ENCODE measurements around the gene MTHFD2L. TPM values are rescaled to one million over a fixed set of nuclear protein-coding genes. Genes with fewer than 3 reads are reported as not detected.

The MTHFD2L gene
- total RNA-seq, 2 experiments from 2014 or later = 8.2 to 8.3 TPM

- H3K27me3 Mint-ChIP-seq = no peaks in the 10 kb centered on the region
- no peaks in the 10 kb centered on the region for H3K36me3 Mint-ChIP-seq
- no peaks in the 10 kb centered on the region for H3K9me3 Mint-ChIP-seq
- H3K27ac Mint-ChIP-seq = no peak overlapping the region
- no peak for DNase-seq
- peaks cover 7% of the 10 kb centered on the region for H3K4me1 Mint-ChIP-seq
- no peak overlapping the region for H3K4me3 Mint-ChIP-seq
These were observed 151.3 kb downstream of the MTHFD2L start for GRCh38 chr4:74309223-74309622.

GRCh38 chr4:74311696-74312313 is 153.9 kb downstream of the MTHFD2L start:
- no peak overlapping the region for H3K4me3 Mint-ChIP-seq

GRCh38 chr4:74314329-74314728 is 156.4 kb downstream of the MTHFD2L start:
- DNase-seq = no peak
- H3K9me3 Mint-ChIP-seq = no peaks in the 10 kb centered on the region
- no peak overlapping the region for H3K27ac Mint-ChIP-seq
- no peaks in the 10 kb centered on the region for H3K27me3 Mint-ChIP-seq
- no peaks in the 10 kb centered on the region for H3K4me1 Mint-ChIP-seq
- H3K36me3 Mint-ChIP-seq = no peaks in the 10 kb centered on the region
- H3K4me3 Mint-ChIP-seq = no peak overlapping the region

More at GRCh38 chr4:74311696-74312313, 153.9 kb downstream of the MTHFD2L start:
- H3K4me1 Mint-ChIP-seq = peaks cover 7% of the 10 kb centered on the region
- no peaks in the 10 kb centered on the region for H3K36me3 Mint-ChIP-seq
- H3K9me3 Mint-ChIP-seq = no peaks in the 10 kb centered on the region
- no peak for DNase-seq
- no peak overlapping the region for H3K27ac Mint-ChIP-seq
- no peaks in the 10 kb centered on the region for H3K27me3 Mint-ChIP-seq

- H3K4me1 Mint-ChIP-seq = no peaks in the 10 kb centered on the region
- DNase-seq = no peak
- H3K27me3 Mint-ChIP-seq = no peaks in the 10 kb centered on the region
- no peak overlapping the region for H3K27ac Mint-ChIP-seq
- no peaks in the 10 kb centered on the region for H3K36me3 Mint-ChIP-seq
- H3K4me3 Mint-ChIP-seq = no peak overlapping the region
- no peaks in the 10 kb centered on the region for H3K9me3 Mint-ChIP-seq
These were observed 157.0 kb downstream of the MTHFD2L start for GRCh38 chr4:74314944-74315343.

GRCh38 chr4:74315376-74315775 is 157.5 kb downstream of the MTHFD2L start:
- Mint-ChIP-seq H3K9me3 (no peaks in the 10 kb centered on the region), H3K4me1 (no peaks in the 10 kb centered on the region), H3K4me3 (no peak overlapping the region), H3K27me3 (peaks cover under 1% of the 10 kb centered on the region), H3K36me3 (no peaks in the 10 kb centered on the region), H3K27ac (no peak overlapping the region)
- no peak for DNase-seq

GRCh38 chr4:74316397-74316796 is 158.5 kb downstream of the MTHFD2L start:
- H3K36me3 Mint-ChIP-seq = no peaks in the 10 kb centered on the region
- H3K27ac Mint-ChIP-seq = no peak overlapping the region
- DNase-seq = no peak
- H3K9me3 Mint-ChIP-seq = no peaks in the 10 kb centered on the region
- H3K4me3 Mint-ChIP-seq = no peak overlapping the region
- no peaks in the 10 kb centered on the region for H3K4me1 Mint-ChIP-seq
- peaks cover 6% of the 10 kb centered on the region for H3K27me3 Mint-ChIP-seq

- no peak for DNase-seq
- Mint-ChIP-seq H3K27ac (no peak overlapping the region), H3K36me3 (no peaks in the 10 kb centered on the region), H3K4me1 (no peaks in the 10 kb centered on the region), H3K4me3 (no peak overlapping the region), H3K9me3 (no peaks in the 10 kb centered on the region), H3K27me3 (peaks cover 12% of the 10 kb centered on the region)
These were observed 159.8 kb downstream of the MTHFD2L start for GRCh38 chr4:74317616-74318246.

- Mint-ChIP-seq H3K4me3 (no peak overlapping the region), H3K4me1 (no peaks in the 10 kb centered on the region), H3K27ac (no peak overlapping the region), H3K36me3 (no peaks in the 10 kb centered on the region), H3K9me3 (no peaks in the 10 kb centered on the region), H3K27me3 (peaks cover 12% of the 10 kb centered on the region)
- no peak for DNase-seq
These were observed 160.4 kb downstream of the MTHFD2L start for GRCh38 chr4:74318276-74318675.

- H3K27me3 Mint-ChIP-seq = peaks cover 23% of the 10 kb centered on the region
- H3K9me3 Mint-ChIP-seq = no peaks in the 10 kb centered on the region
- H3K4me1 Mint-ChIP-seq = no peaks in the 10 kb centered on the region
- no peak overlapping the region for H3K4me3 Mint-ChIP-seq
- H3K27ac Mint-ChIP-seq = no peak overlapping the region
- H3K36me3 Mint-ChIP-seq = no peaks in the 10 kb centered on the region
- no peak for DNase-seq
These were observed 161.6 kb downstream of the MTHFD2L start for GRCh38 chr4:74319470-74319869.

GRCh38 chr4:74320559-74321118 is 162.7 kb downstream of the MTHFD2L start:
- no peak overlapping the region for H3K27ac Mint-ChIP-seq
- DNase-seq = peak; percentile 17
- no peak overlapping the region for H3K4me3 Mint-ChIP-seq
- no peaks in the 10 kb centered on the region for H3K36me3 Mint-ChIP-seq
- peaks cover 24% of the 10 kb centered on the region for H3K27me3 Mint-ChIP-seq
- H3K4me1 Mint-ChIP-seq = no peaks in the 10 kb centered on the region
- H3K9me3 Mint-ChIP-seq = no peaks in the 10 kb centered on the region

- no peak overlapping the region for H3K4me3 Mint-ChIP-seq
These were observed 164.4 kb downstream of the MTHFD2L start for GRCh38 chr4:74322301-74322700.

GRCh38 chr4:74323663-74324062 is 165.7 kb downstream of the MTHFD2L start:
- Mint-ChIP-seq H3K4me3 (no peak overlapping the region), H3K27ac (no peak overlapping the region), H3K4me1 (no peaks in the 10 kb centered on the region), H3K36me3 (no peaks in the 10 kb centered on the region), H3K27me3 (peaks cover 33% of the 10 kb centered on the region), H3K9me3 (no peaks in the 10 kb centered on the region)
- DNase-seq = no peak

More at GRCh38 chr4:74322301-74322700, 164.4 kb downstream of the MTHFD2L start:
- H3K4me1 Mint-ChIP-seq = no peaks in the 10 kb centered on the region
- no peaks in the 10 kb centered on the region for H3K9me3 Mint-ChIP-seq
- no peaks in the 10 kb centered on the region for H3K36me3 Mint-ChIP-seq
- peaks cover 24% of the 10 kb centered on the region for H3K27me3 Mint-ChIP-seq
- DNase-seq = no peak
- H3K27ac Mint-ChIP-seq = no peak overlapping the region

- Mint-ChIP-seq H3K36me3 (no peaks in the 10 kb centered on the region), H3K4me1 (no peaks in the 10 kb centered on the region), H3K9me3 (no peaks in the 10 kb centered on the region), H3K27ac (no peak overlapping the region), H3K4me3 (no peak overlapping the region), H3K27me3 (peaks cover 39% of the 10 kb centered on the region)
- no peak for DNase-seq
These were observed 166.3 kb downstream of the MTHFD2L start for GRCh38 chr4:74324262-74324661.

- peaks cover 37% of the 10 kb centered on the region for H3K27me3 Mint-ChIP-seq
- H3K27ac Mint-ChIP-seq = no peak overlapping the region
- H3K4me3 Mint-ChIP-seq = no peak overlapping the region
- no peaks in the 10 kb centered on the region for H3K9me3 Mint-ChIP-seq
- H3K36me3 Mint-ChIP-seq = no peaks in the 10 kb centered on the region
- H3K4me1 Mint-ChIP-seq = no peaks in the 10 kb centered on the region
- DNase-seq = no peak
These were observed 168.0 kb downstream of the MTHFD2L start for GRCh38 chr4:74325886-74326285.

GRCh38 chr4:74327762-74328161 is 169.8 kb downstream of the MTHFD2L start:
- no peaks in the 10 kb centered on the region for H3K36me3 Mint-ChIP-seq
- H3K27me3 Mint-ChIP-seq = peaks cover 32% of the 10 kb centered on the region
- no peaks in the 10 kb centered on the region for H3K4me1 Mint-ChIP-seq
- no peak overlapping the region for H3K27ac Mint-ChIP-seq
- DNase-seq = no peak
- no peak overlapping the region for H3K4me3 Mint-ChIP-seq
- H3K9me3 Mint-ChIP-seq = no peaks in the 10 kb centered on the region

- H3K27me3 Mint-ChIP-seq = peaks cover 30% of the 10 kb centered on the region
- H3K36me3 Mint-ChIP-seq = no peaks in the 10 kb centered on the region
- no peaks in the 10 kb centered on the region for H3K9me3 Mint-ChIP-seq
- H3K4me3 Mint-ChIP-seq = no peak overlapping the region
- no peaks in the 10 kb centered on the region for H3K4me1 Mint-ChIP-seq
- DNase-seq = no peak
- no peak overlapping the region for H3K27ac Mint-ChIP-seq
These were observed 170.6 kb downstream of the MTHFD2L start for GRCh38 chr4:74328501-74328900.

All from activated naive CD8-positive, alpha-beta T cell treated with anti-CD3 and anti-CD28 coated beads for 36 hours (primary cell).